NCI-H2171 (cell line): Measurements from ENCODE around the gene CHAF1A.

Experiments used
- DNase-seq: peaks from one replicate; lab custom pipeline; 2025; lab: John Stamatoyannopoulos, UW

Gene CHAF1A

GRCh38 chr19:4409123-4409933, 6.9 kb downstream of the CHAF1A start:
- DNase-seq = no peak

GRCh38 chr19:4413588-4413987, 11.1 kb downstream of the CHAF1A start:
- no peak for DNase-seq

- no peak for DNase-seq
Measured at GRCh38 chr19:4414144-4414799, 11.8 kb downstream of the CHAF1A start.

- DNase-seq = no peak
Measured at GRCh38 chr19:4414800-4415321, 12.4 kb downstream of the CHAF1A start.

- DNase-seq = no peak
Measured at GRCh38 chr19:4415352-4415751, 12.9 kb downstream of the CHAF1A start.

- no peak for DNase-seq
Measured at GRCh38 chr19:4416268-4416667, 13.8 kb downstream of the CHAF1A start.

- DNase-seq = no peak
Measured at GRCh38 chr19:4423416-4424126, 21.1 kb downstream of the CHAF1A start.

- peak; percentile 79 for DNase-seq
Measured at GRCh38 chr19:4425537-4425936, 23.1 kb downstream of the CHAF1A start.

- no peak for DNase-seq
Measured at GRCh38 chr19:4428326-4428975, 26.0 kb downstream of the CHAF1A start.

- DNase-seq = no peak
Measured at GRCh38 chr19:4429256-4429655, 26.8 kb downstream of the CHAF1A start.

- no peak for DNase-seq
Measured at GRCh38 chr19:4429771-4430171, 27.3 kb downstream of the CHAF1A start.

GRCh38 chr19:4430760-4431159, 28.3 kb downstream of the CHAF1A start:
- no peak for DNase-seq

- DNase-seq = no peak
Measured at GRCh38 chr19:4431296-4431695, 28.9 kb downstream of the CHAF1A start.

GRCh38 chr19:4431808-4432674, 29.6 kb downstream of the CHAF1A start:
- no peak for DNase-seq

GRCh38 chr19:4432918-4433506, 30.6 kb downstream of the CHAF1A start:
- no peak for DNase-seq

GRCh38 chr19:4434391-4434790, 32.0 kb downstream of the CHAF1A start:
- no peak for DNase-seq

- DNase-seq = no peak
Measured at GRCh38 chr19:4436231-4436630, 33.8 kb downstream of the CHAF1A start.

- DNase-seq = no peak
Measured at GRCh38 chr19:4437103-4437502, 34.7 kb downstream of the CHAF1A start.

GRCh38 chr19:4439243-4439642, 36.8 kb downstream of the CHAF1A start:
- no peak for DNase-seq

- DNase-seq = no peak
Measured at GRCh38 chr19:4441994-4442818, 39.8 kb downstream of the CHAF1A start.
